Calu3 (cell line): ENCODE measurements around the gene AURKAIP1. TPM values are rescaled to one million over a fixed set of nuclear protein-coding genes. Genes with fewer than 3 reads are reported as not detected.
A peak's percentile ranks its signal among the peaks of the same experiment; 100 is the strongest.

ENCODE experiments used
- BruUV-seq: library from RNA; stranded (reverse); fragments of 400-500 nt; replicated peaks from 2 replicates; lab custom pipeline; 2021; lab: Mats Ljungman, UMichigan
- CTCF ChIA-PET: fragments of 300-600 bp; sonication (Branson Sonifier 250); formaldehyde crosslinking; loops from one replicate; lab custom pipeline; 2022; ENCODE audit warnings: antibody characterized with exemption; lab: Charles Lee
- DNase-seq: peaks from one replicate; pipeline ENCODE4 v3.0.0; 2022
- H3K27ac Mint-ChIP-seq: one replicate; pipeline ENCODE4 v1.8.0; 2022; ENCODE audit warnings: mixed read lengths; ENCODE audit not compliant: unreplicated experiment
- H3K27me3 Mint-ChIP-seq: one replicate; pipeline ENCODE4 v1.8.0; 2022; ENCODE audit warnings: mixed read lengths; ENCODE audit not compliant: unreplicated experiment
- H3K36me3 Mint-ChIP-seq: one replicate; pipeline ENCODE4 v1.8.0; 2022; ENCODE audit warnings: mild to moderate bottlenecking, moderate library complexity, mixed read lengths; ENCODE audit not compliant: insufficient read depth, unreplicated experiment
- H3K4me1 Mint-ChIP-seq: one replicate; pipeline ENCODE4 v1.8.0; 2022; ENCODE audit warnings: mild to moderate bottlenecking, low read depth, mixed read lengths; ENCODE audit not compliant: unreplicated experiment
- H3K4me3 Mint-ChIP-seq: one replicate; pipeline ENCODE4 v1.8.0; 2022; ENCODE audit warnings: mild to moderate bottlenecking, low read depth, moderate library complexity, mixed read lengths; ENCODE audit not compliant: unreplicated experiment
- H3K9me3 Mint-ChIP-seq: one replicate; pipeline ENCODE4 v1.8.0; 2022; ENCODE audit warnings: low read depth, mixed read lengths; ENCODE audit not compliant: unreplicated experiment
- CTCF ChIP-seq: fragments of 200-600 bp; IDR thresholded peaks from one replicate; pipeline ENCODE4 v1.8.0; 2022; ENCODE audit warnings: antibody characterized with exemption; ENCODE audit not compliant: unreplicated experiment
- intact Hi-C: fragments of 100-400 bp; cut with micrococcal nuclease; formaldehyde crosslinking; loops from one replicate; pipeline ENCODE4 v1.10.0; 2022; ENCODE audit not compliant: unreplicated experiment
- total RNA-seq: library from RNA; stranded (reverse); gene quantifications from 2 replicates; pipeline ENCODE4 v1.2.3, GENCODE V29; 2022

The AURKAIP1 gene
- total RNA-seq, 1 experiment from 2014 or later, result 98.9 TPM

- Mint-ChIP-seq H3K4me1 (no peaks in the 10 kb centered on the region), H3K36me3 (peaks cover 75% of the 10 kb centered on the region), H3K9me3 (no peaks in the 10 kb centered on the region), H3K27ac (no peak overlapping the region), H3K4me3 (no peak overlapping the region), H3K27me3 (no peaks in the 10 kb centered on the region)
- BruUV-seq, result no TSS peak
- no peak for DNase-seq
- intact Hi-C loops, result no loop called here
- CTCF ChIA-PET, result no interaction called here
- TF ChIP-seq CTCF, result no peak
Observed at GRCh38 chr1:1393428-1393827, 18.4 kb upstream of the AURKAIP1 start.

- H3K27me3 Mint-ChIP-seq, result no peaks in the 10 kb centered on the region
- no peak for DNase-seq
- H3K9me3 Mint-ChIP-seq, result no peaks in the 10 kb centered on the region
- H3K36me3 Mint-ChIP-seq, result peaks cover 74% of the 10 kb centered on the region
- no peak for TF ChIP-seq CTCF
- no peaks in the 10 kb centered on the region for H3K4me1 Mint-ChIP-seq
- intact Hi-C loops, result no loop called here
- CTCF ChIA-PET, result no interaction called here
- H3K4me3 Mint-ChIP-seq, result no peak overlapping the region
- BruUV-seq, result no TSS peak
- H3K27ac Mint-ChIP-seq, result no peak overlapping the region
Observed at GRCh38 chr1:1393014-1393413, 18.0 kb upstream of the AURKAIP1 start.

- intact Hi-C loops, result no loop called here
- no peaks in the 10 kb centered on the region for H3K4me1 Mint-ChIP-seq
- no peak for DNase-seq
- H3K9me3 Mint-ChIP-seq, result no peaks in the 10 kb centered on the region
- H3K27me3 Mint-ChIP-seq, result no peaks in the 10 kb centered on the region
- peaks cover 74% of the 10 kb centered on the region for H3K36me3 Mint-ChIP-seq
- H3K27ac Mint-ChIP-seq, result no peak overlapping the region
- CTCF ChIA-PET, result no interaction called here
- no peak overlapping the region for H3K4me3 Mint-ChIP-seq
- TF ChIP-seq CTCF, result no peak
- BruUV-seq, result TSS peak; percentile 2
Observed at GRCh38 chr1:1391225-1391624, 16.2 kb upstream of the AURKAIP1 start.

- no peak for TF ChIP-seq CTCF
- no TSS peak for BruUV-seq
- no peaks in the 10 kb centered on the region for H3K27me3 Mint-ChIP-seq
- intact Hi-C loops, result no loop called here
- no peak overlapping the region for H3K27ac Mint-ChIP-seq
- H3K4me1 Mint-ChIP-seq, result no peaks in the 10 kb centered on the region
- H3K4me3 Mint-ChIP-seq, result no peak overlapping the region
- CTCF ChIA-PET, result no interaction called here
- H3K36me3 Mint-ChIP-seq, result peaks cover 76% of the 10 kb centered on the region
- DNase-seq, result no peak
- no peaks in the 10 kb centered on the region for H3K9me3 Mint-ChIP-seq
Observed at GRCh38 chr1:1390675-1391074, 15.7 kb upstream of the AURKAIP1 start.
